ENCODE measurements around the gene IQCF2.
"Not testable (repeated sequence)": the region's sequence is repeated elsewhere in the genome, so short reads cannot be mapped to it uniquely, and the experiment has no call there.

IQCF2 gene

GRCh38 chr3:51879937-51880336, 18.5 kb downstream of the IQCF2 start:
- no peak for DNase-seq (ENCODE audit: low read depth)

- no peak for DNase-seq (ENCODE audit: low read depth)
These were observed 25.0 kb downstream of the IQCF2 start for GRCh38 chr3:51886447-51886846.

- DNase-seq (ENCODE audit: low read depth) = no peak
These were observed 26.2 kb downstream of the IQCF2 start for GRCh38 chr3:51887620-51888019.

GRCh38 chr3:51888463-51889105, 27.2 kb downstream of the IQCF2 start:
- DNase-seq (ENCODE audit: low read depth) = no peak

- DNase-seq (ENCODE audit: low read depth) = no peak
These were observed 30.0 kb downstream of the IQCF2 start for GRCh38 chr3:51891242-51892039.

GRCh38 chr3:51894391-51894790, 33.0 kb downstream of the IQCF2 start:
- DNase-seq (ENCODE audit: low read depth) = no peak

GRCh38 chr3:51894939-51895338, 33.5 kb downstream of the IQCF2 start:
- no peak for DNase-seq (ENCODE audit: low read depth)

- DNase-seq (ENCODE audit: low read depth) = no peak
These were observed 35.3 kb downstream of the IQCF2 start for GRCh38 chr3:51896607-51897305.

GRCh38 chr3:51897391-51897790, 36.0 kb downstream of the IQCF2 start:
- DNase-seq (ENCODE audit: low read depth) = no peak

- DNase-seq (ENCODE audit: low read depth) = not testable (repeated sequence)
These were observed 38.6 kb downstream of the IQCF2 start for GRCh38 chr3:51900043-51900442.

- DNase-seq (ENCODE audit: low read depth) = not testable (repeated sequence)
These were observed 40.9 kb downstream of the IQCF2 start for GRCh38 chr3:51902361-51902760.

- no peak for DNase-seq (ENCODE audit: low read depth)
These were observed 42.8 kb downstream of the IQCF2 start for GRCh38 chr3:51904034-51904823.

- no peak for DNase-seq (ENCODE audit: low read depth)
These were observed 46.6 kb downstream of the IQCF2 start for GRCh38 chr3:51908026-51908425.
